GM18517 (cell line): ENCODE results near the gene ZNF189.

Experiments used
- ATAC-seq: cut with Tn5 transposase; IDR thresholded peaks from one replicate; pipeline ENCODE4 v1.9.1; 2021; ENCODE audit warnings: mild to moderate bottlenecking, moderate library complexity; ENCODE audit not compliant: unreplicated experiment

ZNF189 gene

GRCh38 chr9:101398068-101398929 lies at the start of gene ZNF189, which contains the start of gene MRPL50:
Gene ZNF189, plus strand, starts transcription at chr9:101398851. Its CDS starts 306 bp downstream, at chr9:101399157.
Gene MRPL50, minus strand, starts transcription at chr9:101398618. Its CDS starts 26 bp downstream, at chr9:101398592.
- peak; percentile 99 for ATAC-seq

GRCh38 chr9:101350285-101350684 lies 48.4 kb upstream of the ZNF189 start:
- no peak for ATAC-seq

- ATAC-seq = no peak
Observed at GRCh38 chr9:101352892-101353463, 45.7 kb upstream of the ZNF189 start.

- no peak for ATAC-seq
Observed at GRCh38 chr9:101353683-101354082, 45.0 kb upstream of the ZNF189 start.

- no peak for ATAC-seq
Observed at GRCh38 chr9:101354143-101354764, 44.4 kb upstream of the ZNF189 start.

GRCh38 chr9:101354765-101355708 lies 43.6 kb upstream of the ZNF189 start:
- ATAC-seq = no peak

- ATAC-seq = no peak
Observed at GRCh38 chr9:101356619-101357018, 42.0 kb upstream of the ZNF189 start.

GRCh38 chr9:101359679-101360078 lies 39.0 kb upstream of the ZNF189 start:
- ATAC-seq = no peak

- ATAC-seq = no peak
Observed at GRCh38 chr9:101360647-101361046, 38.0 kb upstream of the ZNF189 start.

GRCh38 chr9:101362450-101362849 lies 36.2 kb upstream of the ZNF189 start:
- no peak for ATAC-seq

GRCh38 chr9:101365181-101365580 lies 33.5 kb upstream of the ZNF189 start:
- ATAC-seq = no peak

- no peak for ATAC-seq
Observed at GRCh38 chr9:101366038-101366756, 32.5 kb upstream of the ZNF189 start.

- no peak for ATAC-seq
Observed at GRCh38 chr9:101367323-101367722, 31.3 kb upstream of the ZNF189 start.

GRCh38 chr9:101369286-101369685 lies 29.4 kb upstream of the ZNF189 start:
- no peak for ATAC-seq

GRCh38 chr9:101369884-101370531 lies 28.6 kb upstream of the ZNF189 start:
- no peak for ATAC-seq

- ATAC-seq = no peak
Observed at GRCh38 chr9:101371813-101372212, 26.8 kb upstream of the ZNF189 start.

GRCh38 chr9:101372327-101373118 lies 26.1 kb upstream of the ZNF189 start:
- ATAC-seq = no peak

- no peak for ATAC-seq
Observed at GRCh38 chr9:101375546-101375945, 23.1 kb upstream of the ZNF189 start.
